Effector memory CD4-positive, alpha-beta T cell (primary cell): ENCODE measurements around the gene GGT6.

ENCODE experiments used
- DNase-seq, 3 donors: peaks; one replicate each; pipeline ENCODE4 v3.0.0-alpha.2; 2020
- H3K27ac ChIP-seq: 2 replicates; pipeline ENCODE4 v1.7.0; 2013; ENCODE audit warnings: mild to moderate bottlenecking, low read length, moderate library complexity; ENCODE audit not compliant: insufficient read depth, poor library complexity, severe bottlenecking
- H3K27me3 ChIP-seq: replicated peaks from 2 replicates; pipeline ENCODE4 v1.7.0; 2013; ENCODE audit warnings: mild to moderate bottlenecking, low read length; ENCODE audit not compliant: insufficient read depth, control insufficient read depth, poor library complexity, severe bottlenecking
- H3K36me3 ChIP-seq: 2 replicates; pipeline ENCODE4 v1.7.0; 2013; ENCODE audit warnings: mild to moderate bottlenecking, low read length, moderate library complexity; ENCODE audit not compliant: control insufficient read depth, insufficient read depth
- H3K4me1 ChIP-seq: 2 replicates; pipeline ENCODE4 v1.7.0; 2013; ENCODE audit warnings: low read length, mild to moderate bottlenecking; ENCODE audit not compliant: control insufficient read depth, insufficient read depth, poor library complexity, severe bottlenecking
- H3K4me3 ChIP-seq: 2 replicates; pipeline ENCODE4 v1.7.0; 2013; ENCODE audit warnings: low read length, low read depth, mild to moderate bottlenecking; ENCODE audit not compliant: insufficient read depth, poor library complexity, severe bottlenecking
- H3K9me3 ChIP-seq: 2 replicates; pipeline ENCODE4 v1.7.0; 2013; ENCODE audit warnings: mild to moderate bottlenecking, low read length, moderate library complexity; ENCODE audit not compliant: control insufficient read depth

Gene GGT6

DNA sequence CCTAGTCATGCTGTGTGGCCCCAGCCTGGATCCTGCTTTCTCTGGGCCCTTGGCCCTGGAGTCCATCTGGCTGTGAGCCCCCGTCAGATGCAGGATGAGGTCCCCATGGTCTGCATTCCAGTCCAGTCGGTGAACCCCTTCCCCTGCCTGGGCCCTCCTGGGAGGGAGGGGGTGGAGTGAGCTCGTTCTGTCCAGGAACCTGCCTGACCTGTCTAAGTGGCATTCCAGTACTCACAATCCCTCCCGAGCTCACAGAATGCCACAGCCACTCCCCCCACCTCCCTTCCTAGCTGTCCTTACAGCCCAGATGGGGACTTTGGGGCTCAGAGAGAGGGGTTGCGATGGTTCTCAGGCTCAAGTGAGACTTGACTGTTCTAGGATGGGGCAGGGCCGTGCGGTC is 46.2 kb downstream of the GGT6 start:
- DNase-seq, result no peak
- no peaks in the 10 kb centered on the region for H3K4me1 ChIP-seq
- H3K27ac ChIP-seq, result no peak overlapping the region
- no peaks in the 10 kb centered on the region for H3K36me3 ChIP-seq
- H3K9me3 ChIP-seq, result no peaks in the 10 kb centered on the region
- H3K4me3 ChIP-seq, result no peak overlapping the region
- H3K27me3 ChIP-seq, result no peaks in the 10 kb centered on the region

DNA sequence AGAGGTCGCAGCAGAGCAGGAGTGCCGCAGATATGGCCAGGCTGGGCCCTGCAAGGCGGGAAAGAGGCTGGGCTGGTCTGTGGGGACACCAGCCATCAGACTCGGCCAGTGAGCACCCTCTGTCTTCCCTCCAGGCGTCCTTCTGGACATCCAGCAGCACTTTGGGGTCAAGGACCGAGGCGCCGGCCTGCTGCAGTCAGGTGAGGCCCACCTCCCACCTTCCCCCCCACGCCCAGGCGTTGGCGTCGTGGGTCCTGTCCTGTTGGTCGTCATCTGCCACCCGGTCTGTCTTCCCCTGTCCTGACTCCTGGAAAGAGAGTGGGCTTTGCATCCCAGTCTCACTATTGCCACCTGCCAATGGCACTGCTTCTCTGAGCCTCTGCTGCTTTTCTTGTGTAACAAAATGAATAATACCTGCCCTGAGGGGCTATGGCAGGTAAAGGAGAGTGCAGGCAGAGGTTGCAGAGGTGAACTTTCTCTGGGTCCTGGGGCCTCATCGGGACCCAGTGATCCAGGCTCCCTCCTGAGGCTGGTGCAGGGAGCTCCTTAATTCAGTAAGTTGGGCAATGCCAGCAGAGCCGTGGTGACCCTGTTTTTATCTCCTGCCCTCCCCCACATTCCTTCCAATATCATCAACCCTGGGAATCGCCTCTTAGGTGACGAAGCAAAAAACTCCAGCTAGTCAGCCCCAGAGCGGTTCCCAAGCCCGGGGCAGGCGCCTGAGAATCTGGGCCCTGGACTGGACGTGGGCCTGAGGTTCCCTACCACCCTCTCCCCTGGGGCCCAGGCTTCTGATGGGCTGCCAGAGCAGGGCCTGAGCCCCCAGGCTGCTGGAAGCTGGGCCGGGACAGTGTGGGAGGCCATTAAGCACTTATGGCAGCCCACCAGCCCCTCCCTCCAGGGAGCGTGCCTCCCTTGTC is 47.0 kb downstream of the GGT6 start:
- Histone ChIP-seq H3K27me3 (no peaks in the 10 kb centered on the region), H3K9me3 (no peaks in the 10 kb centered on the region), H3K4me1 (no peaks in the 10 kb centered on the region), H3K36me3 (no peaks in the 10 kb centered on the region), H3K4me3 (no peak overlapping the region), H3K27ac (no peak overlapping the region)
- DNase-seq, result no peak

DNA sequence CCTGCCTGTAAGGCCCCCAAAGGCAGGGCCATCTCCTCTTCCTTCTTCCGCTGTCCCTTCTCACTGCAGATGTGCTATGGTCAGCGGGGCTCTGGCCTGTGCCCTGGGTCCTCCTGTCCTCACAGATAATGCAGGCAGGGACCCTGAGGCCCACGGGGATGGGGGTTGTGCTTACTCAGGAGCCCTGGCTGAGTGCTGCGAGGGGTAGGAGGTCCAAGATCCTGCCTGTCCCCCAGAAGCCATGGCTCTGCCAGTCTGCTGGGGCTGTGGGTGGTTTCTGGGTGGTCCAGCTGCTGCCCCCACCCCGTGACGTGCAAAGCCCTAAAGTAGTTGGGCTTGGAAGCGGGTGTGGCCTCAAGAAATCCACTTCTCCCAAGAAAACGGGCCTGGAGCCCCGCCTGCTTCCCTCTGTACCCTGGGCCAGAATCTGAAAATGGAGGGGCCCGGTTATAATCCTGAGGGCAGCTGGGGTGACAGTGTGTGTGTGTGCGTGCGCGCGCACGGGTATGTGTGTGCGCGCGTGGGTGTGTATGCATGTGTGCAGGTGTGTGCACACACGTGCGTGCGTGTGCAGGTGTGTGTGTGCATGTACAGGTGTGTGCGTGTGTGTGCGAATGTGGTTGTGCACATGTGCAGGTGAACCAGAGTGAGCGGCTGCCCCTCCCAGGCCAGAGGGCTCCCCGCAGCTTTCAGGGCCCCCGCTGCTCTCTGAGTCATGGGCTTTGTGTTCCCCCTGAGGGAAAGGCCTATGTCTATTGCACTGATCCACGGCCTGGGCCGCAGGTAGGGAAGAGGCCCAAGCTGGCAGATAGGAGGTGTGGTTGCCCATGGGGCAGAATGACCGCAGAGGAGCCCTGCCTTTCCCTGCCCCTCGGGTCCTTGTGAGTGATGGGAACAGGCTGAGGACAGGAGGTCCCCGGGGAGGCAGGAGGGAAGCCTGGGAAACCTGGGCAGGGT is 47.9 kb downstream of the GGT6 start:
- no peaks in the 10 kb centered on the region for H3K36me3 ChIP-seq
- DNase-seq, result no peak
- no peak overlapping the region for H3K4me3 ChIP-seq

DNA sequence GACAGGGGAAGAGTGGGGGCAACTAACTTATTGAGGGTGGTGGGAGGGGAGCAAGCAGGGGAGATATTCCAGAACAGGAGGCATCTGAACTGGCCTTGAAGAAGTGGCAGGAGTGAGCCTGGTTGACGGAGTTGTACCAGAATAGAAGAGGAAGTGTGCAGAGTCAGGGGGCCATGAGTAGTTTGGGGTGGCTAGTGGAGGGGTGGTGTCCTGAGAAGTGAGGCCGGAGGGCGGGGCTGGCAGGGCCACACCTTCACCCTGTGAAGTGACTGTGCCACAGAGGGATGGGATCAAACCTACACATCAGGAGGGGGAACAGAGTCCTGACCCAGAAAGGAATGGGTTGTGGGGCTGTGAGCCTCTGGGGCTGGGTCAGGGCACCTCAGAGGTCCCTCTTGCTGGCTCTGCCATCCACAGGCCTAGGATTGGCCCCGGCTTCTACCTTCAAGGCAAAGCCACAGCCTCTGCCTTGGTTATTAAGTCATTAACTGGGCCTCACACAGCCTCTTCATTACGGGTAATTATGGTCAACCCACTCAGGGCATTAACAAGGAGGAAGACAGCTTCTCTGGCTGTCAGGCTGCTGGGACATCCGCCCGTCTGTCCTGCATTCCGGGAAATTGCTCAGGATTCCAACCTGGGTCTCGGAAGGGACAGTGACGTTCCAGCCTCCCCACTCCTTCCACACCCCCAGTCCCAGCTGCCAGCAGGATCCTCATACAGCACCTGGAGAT is 49.0 kb downstream of the GGT6 start:
- H3K27ac ChIP-seq, result no peak overlapping the region
- H3K4me3 ChIP-seq, result no peak overlapping the region
- H3K36me3 ChIP-seq, result no peaks in the 10 kb centered on the region
- H3K27me3 ChIP-seq, result no peaks in the 10 kb centered on the region
- DNase-seq, result no peak
- H3K4me1 ChIP-seq, result no peaks in the 10 kb centered on the region
- H3K9me3 ChIP-seq, result no peaks in the 10 kb centered on the region

More for the DNA sequence above, 47.9 kb downstream of the GGT6 start:
- Histone ChIP-seq H3K27ac (no peak overlapping the region), H3K4me1 (no peaks in the 10 kb centered on the region), H3K9me3 (no peaks in the 10 kb centered on the region), H3K27me3 (no peaks in the 10 kb centered on the region)

DNA sequence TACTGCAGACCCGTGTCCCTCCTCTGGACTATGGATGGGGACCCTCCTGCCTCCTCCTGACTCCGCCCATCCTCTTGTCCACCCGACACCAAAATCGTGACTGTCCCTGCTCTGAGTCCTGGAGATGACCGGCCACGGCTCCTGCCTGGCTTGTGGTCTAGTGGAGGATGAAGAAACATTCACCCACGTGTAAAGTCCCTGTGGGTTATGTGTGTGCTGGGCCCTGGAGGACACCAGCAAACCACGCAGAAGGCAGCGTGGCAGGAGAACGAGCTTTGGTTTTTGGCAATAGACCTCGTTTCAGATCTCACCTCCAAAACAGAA is 49.8 kb downstream of the GGT6 start:
- no peaks in the 10 kb centered on the region for H3K9me3 ChIP-seq
- no peak overlapping the region for H3K27ac ChIP-seq
- H3K27me3 ChIP-seq, result no peaks in the 10 kb centered on the region
- no peaks in the 10 kb centered on the region for H3K36me3 ChIP-seq
- no peak overlapping the region for H3K4me3 ChIP-seq
- H3K4me1 ChIP-seq, result no peaks in the 10 kb centered on the region
- DNase-seq, result no peak

DNA sequence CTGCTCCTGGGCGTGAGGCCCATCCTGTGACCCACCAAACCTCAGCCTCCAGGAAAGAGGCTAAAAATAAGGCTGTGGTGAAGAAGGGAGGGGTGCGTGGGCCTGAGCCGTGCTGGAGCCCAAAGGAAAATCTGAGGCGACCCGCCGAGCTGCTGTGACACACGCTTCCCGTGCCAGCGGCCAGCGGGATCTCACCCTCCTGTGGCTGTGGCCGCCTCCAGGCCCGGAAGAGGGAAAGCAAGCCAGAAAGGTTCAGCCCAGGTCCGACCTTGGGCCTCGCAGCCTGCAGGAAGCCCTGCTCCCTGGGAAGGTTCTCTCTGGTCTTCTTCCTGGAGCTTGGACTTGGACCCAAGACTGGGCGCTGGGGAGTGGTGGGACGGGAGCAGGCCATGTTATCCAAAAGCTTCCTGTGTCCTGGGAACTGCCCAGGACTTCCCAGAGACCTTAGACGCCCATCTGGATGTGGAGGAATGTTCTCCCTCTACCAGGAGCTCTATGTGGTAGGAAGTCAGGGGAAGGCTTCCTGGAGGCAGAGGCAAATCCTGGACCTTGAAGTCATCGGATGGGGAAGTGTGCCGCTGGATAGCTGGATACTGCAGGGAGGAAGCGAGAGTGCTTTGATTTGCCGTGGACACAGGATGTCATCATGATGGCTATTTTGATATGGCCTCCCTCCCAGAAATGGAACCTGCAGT is 50.3 kb downstream of the GGT6 start:
- Histone ChIP-seq H3K36me3 (no peaks in the 10 kb centered on the region), H3K27me3 (no peaks in the 10 kb centered on the region), H3K4me1 (no peaks in the 10 kb centered on the region), H3K9me3 (no peaks in the 10 kb centered on the region), H3K27ac (no peak overlapping the region), H3K4me3 (no peak overlapping the region)
- no peak for DNase-seq

DNA sequence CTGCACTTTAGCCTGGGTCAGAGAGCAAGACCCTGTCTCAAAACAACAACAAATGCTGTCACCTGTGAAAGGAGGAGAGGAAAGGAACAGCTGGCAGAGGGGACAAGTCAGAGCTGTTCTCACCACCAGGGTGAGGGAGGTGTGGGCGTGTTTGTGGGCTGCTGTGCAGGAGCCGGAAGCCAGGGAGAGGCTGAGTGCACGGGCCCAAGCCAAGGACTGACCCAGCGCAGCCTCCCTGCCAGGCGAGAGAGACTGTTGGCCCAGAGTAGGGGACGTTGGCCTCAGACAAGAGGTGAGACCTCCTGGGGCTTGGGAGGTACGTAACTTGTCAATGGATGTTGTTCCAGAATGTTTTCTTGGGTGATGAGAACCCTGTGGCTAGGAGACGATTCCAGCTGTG is 51.0 kb downstream of the GGT6 start:
- Histone ChIP-seq H3K27ac (no peak overlapping the region), H3K36me3 (no peaks in the 10 kb centered on the region), H3K4me1 (peaks cover under 1% of the 10 kb centered on the region), H3K4me3 (no peak overlapping the region), H3K9me3 (no peaks in the 10 kb centered on the region), H3K27me3 (no peaks in the 10 kb centered on the region)
- DNase-seq, result no peak

DNA sequence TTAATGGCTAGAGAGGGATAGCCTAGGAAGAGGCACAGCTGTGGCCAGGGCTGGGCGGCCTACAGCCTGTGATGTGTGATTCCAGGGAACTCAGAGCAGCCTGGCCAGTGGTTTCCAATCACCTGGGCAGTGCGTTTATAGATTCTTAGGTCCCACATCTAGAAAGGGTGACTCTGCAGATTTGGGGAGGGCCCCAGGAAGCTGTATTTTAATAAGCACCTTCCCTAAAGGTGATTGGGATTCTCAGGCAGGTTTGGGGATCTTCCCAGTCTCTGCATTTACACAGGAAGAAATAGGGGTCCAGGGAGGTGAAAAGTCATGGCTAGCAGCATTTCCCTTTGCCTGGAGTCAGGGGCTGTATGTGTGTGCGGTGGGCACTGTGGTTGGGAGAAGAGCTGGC is 52.2 kb downstream of the GGT6 start:
- Histone ChIP-seq H3K4me3 (no peak overlapping the region), H3K36me3 (no peaks in the 10 kb centered on the region), H3K9me3 (no peaks in the 10 kb centered on the region), H3K27ac (no peak overlapping the region), H3K4me1 (peaks cover 5% of the 10 kb centered on the region), H3K27me3 (no peaks in the 10 kb centered on the region)
- no peak for DNase-seq

DNA sequence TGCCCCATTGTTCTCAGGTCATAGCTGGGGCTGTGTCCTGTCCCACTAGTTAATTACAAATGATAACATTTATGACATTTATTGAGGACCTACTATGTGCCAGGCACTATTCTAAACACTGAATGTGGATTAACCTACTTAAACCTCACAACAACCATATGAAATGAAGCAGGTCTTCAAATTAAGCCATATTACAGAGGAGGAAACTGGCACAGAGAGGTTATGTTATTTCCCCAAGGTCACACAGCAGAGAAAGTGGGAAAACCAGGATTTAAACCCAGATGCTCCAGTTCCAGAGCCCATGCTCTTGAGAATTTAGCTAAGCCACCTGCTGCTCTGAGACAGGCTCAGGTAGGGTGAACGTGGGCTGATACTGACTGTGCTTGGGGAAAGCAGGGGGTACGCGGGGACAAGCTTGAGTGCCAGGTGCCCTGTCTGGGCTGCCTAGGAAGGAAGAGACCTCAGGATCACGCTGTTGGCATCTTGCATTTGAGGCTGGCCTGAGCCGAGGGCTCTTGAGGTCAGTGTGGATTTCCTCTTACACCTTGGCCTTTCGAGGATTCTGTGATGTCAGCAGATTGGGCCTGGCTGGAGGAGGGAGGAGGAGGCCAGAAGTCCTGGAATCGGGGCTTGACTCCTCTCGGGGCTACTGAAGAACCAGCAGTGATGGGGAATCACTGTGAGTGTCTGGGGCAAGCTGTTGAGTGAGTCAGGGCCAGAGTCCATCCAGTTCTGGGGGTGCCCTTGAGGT is 52.8 kb downstream of the GGT6 start:
- no peak for DNase-seq
- Histone ChIP-seq H3K4me1 (peaks cover 5% of the 10 kb centered on the region), H3K36me3 (no peaks in the 10 kb centered on the region), H3K27ac (no peak overlapping the region), H3K27me3 (peaks cover 3% of the 10 kb centered on the region), H3K4me3 (no peak overlapping the region), H3K9me3 (no peaks in the 10 kb centered on the region)
